Psoas muscle (tissue), 8 donors: ENCODE results near the gene NPDC1. TPM values are rescaled to one million over a fixed set of nuclear protein-coding genes. Genes with fewer than 3 reads are reported as not detected.
A peak's percentile ranks its signal among the peaks of the same experiment; 100 is the strongest.
"Not testable (repeated sequence)": the region's sequence is repeated elsewhere in the genome, so short reads cannot be mapped to it uniquely, and the experiment has no call there.

ENCODE experiments used
- ATAC-seq, 4 donors: fragments of 200-7000 bp; cut with Tn5 transposase; one replicate each; pipeline ENCODE4 v1.9.1; 2020; ENCODE audit warnings: moderate library complexity in 3 of 4, mild to moderate bottlenecking in 2 of 4
- DNase-seq, 2 donors: peaks; one replicate each; pipeline ENCODE4 v3.0.0-alpha.2; 2020
- H3K27ac ChIP-seq: fragments of 200-600 bp; one replicate; pipeline ENCODE4 v1.8.0; 2022
- H3K27me3 ChIP-seq, 3 donors: fragments of 200-600 bp in 1 of 3; one replicate each; pipeline versions ENCODE4 v1.6.1 to v1.8.0; 2013 to 2022; ENCODE audit warnings: low read length in 2 of 3, mild to moderate bottlenecking in 2 of 3, moderate library complexity in 1 of 3; ENCODE audit not compliant: insufficient read depth in 3 of 3
- H3K36me3 ChIP-seq, 2 donors: fragments of 200-600 bp in 1 of 2; one replicate each; pipeline versions ENCODE4 v1.6.1 to v1.8.0; 2013 to 2022; ENCODE audit warnings: low read depth in 1 of 2, mild to moderate bottlenecking in 1 of 2, moderate library complexity in 1 of 2; ENCODE audit not compliant: insufficient read depth in 1 of 2
- H3K4me1 ChIP-seq: fragments of 200-600 bp; one replicate; pipeline ENCODE4 v1.8.0; 2022
- H3K4me3 ChIP-seq: fragments of 200-600 bp; one replicate; pipeline ENCODE4 v1.8.0; 2022; ENCODE audit warnings: mild to moderate bottlenecking
- H3K9me3 ChIP-seq: fragments of 200-600 bp; one replicate; pipeline ENCODE4 v1.8.0; 2022
- WGBS, 3 donors: extraction: QIAGEN DNeasy Blood & Tissue Kit; methylation state at CpG; one replicate each; pipeline versions ENCODE4 v1.1.6 to v1.1.7; 2013; 5-methylcytosine and 5-hydroxymethylcytosine counted together
- intact Hi-C, 2 donors: fragments of 100-400 bp; cut with DNase I; formaldehyde crosslinking; loops; one replicate each; pipeline versions ENCODE4 v1.11.0 to v1.14.2; 2022
- polyA plus RNA-seq, 3 donors: library from polyadenylated mRNA; stranded (reverse); fragments of 200-250 nt; gene quantifications; one replicate each; pipeline ENCODE4 v1.2.3, GENCODE V29; 2013
- total RNA-seq, 4 donors: library from RNA; stranded (reverse); fragmentation: NEBNext Ultra II Directional in 2 of 4; extraction: Animal tissue kit (Norgen Biotek cat#: 25700) in 2 of 4; gene quantifications; one replicate each; pipeline versions ENCODE4 v1.2.1 to v1.2.4, GENCODE V29; 2021 to 2023
- TF ChIP-seq, protein P1 (sequence below): fragments of 200-600 bp; IDR thresholded peaks from one replicate; pipeline ENCODE4 v1.8.0; 2022; ENCODE audit warnings: antibody characterized with exemption
- donor health status: healthy with polysubstance abuse.
- donor health status: DM: no; HTN: no; CAD: no; lungs with moderate emphysema.
- donor health status: Bipolar disorder and iron deficiency.
- donor health status: healthy.
- donor health status: DM: yes; HTN: yes; CAD: no.
- donor health status: DM: no; HTN: no; CAD: no.
- donor health status: DM: no; HTN: no; CAD: no.
- donor health status: DM: yes; HTN: yes; CAD: no.

The NPDC1 gene
- total and polyA plus RNA-seq, 7 donors, result 14.8 to 32.1 (median 22.4) TPM

DNA sequence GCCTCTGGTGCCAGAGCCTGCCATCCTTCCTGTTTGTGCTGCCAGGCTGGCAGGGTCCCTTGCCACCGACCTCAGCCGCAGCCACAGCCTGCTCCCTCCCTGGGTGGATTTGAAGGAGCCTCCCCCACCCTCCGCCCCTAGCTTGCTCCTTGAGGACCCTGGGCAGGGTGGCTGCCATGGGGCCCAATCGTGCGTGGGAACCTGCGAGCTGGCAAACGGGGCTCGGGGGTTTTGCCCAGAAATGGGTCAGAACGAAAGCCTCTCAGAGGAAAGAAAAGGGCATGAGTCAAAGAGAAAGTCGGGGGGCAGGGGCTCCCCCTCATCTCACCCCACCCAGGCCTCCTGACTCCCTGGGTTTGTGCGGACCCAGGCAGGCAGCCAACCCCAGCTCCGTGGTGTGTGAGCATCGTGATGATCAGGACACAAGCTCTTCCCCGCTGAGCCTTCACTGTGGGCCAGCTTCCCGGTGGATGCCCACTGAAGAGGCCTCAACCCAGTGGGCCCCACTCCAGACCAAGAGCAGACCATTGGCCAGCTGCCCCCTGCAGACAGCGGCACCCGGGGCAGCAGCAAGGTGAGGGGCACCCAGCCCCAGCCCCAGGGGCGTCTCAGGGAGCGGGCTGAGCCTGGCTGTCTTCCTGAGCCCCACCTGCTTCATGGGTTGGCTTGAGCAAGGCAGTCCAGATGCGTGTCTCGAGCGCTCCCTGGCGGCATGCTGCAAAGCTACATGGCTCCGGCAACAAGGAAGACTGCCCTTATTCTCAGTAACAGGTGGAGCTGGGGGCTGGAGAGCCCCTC, 11.1 kb downstream of the NPDC1 start:
- no peak overlapping the region for H3K4me3 ChIP-seq
- H3K27ac ChIP-seq, result no peak overlapping the region
- no peaks in the 10 kb centered on the region for H3K9me3 ChIP-seq
- 7 to 13% (median 7%) methylated on average over 23 to 24 of the region's 24 CpGs for WGBS, 3 donors
- peaks cover 0 to 12% of the 10 kb centered on the region in 2 donors for H3K36me3 ChIP-seq
- intact Hi-C loops, result loop anchor here (1.0 to 2.0 kb wide), 3 partner anchors 86 to 248 kb away; no protein-coding TSS in a partner anchor
- TF ChIP-seq, protein P1, sequence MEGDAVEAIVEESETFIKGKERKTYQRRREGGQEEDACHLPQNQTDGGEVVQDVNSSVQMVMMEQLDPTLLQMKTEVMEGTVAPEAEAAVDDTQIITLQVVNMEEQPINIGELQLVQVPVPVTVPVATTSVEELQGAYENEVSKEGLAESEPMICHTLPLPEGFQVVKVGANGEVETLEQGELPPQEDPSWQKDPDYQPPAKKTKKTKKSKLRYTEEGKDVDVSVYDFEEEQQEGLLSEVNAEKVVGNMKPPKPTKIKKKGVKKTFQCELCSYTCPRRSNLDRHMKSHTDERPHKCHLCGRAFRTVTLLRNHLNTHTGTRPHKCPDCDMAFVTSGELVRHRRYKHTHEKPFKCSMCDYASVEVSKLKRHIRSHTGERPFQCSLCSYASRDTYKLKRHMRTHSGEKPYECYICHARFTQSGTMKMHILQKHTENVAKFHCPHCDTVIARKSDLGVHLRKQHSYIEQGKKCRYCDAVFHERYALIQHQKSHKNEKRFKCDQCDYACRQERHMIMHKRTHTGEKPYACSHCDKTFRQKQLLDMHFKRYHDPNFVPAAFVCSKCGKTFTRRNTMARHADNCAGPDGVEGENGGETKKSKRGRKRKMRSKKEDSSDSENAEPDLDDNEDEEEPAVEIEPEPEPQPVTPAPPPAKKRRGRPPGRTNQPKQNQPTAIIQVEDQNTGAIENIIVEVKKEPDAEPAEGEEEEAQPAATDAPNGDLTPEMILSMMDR, result peak; percentile 88
- H3K4me1 ChIP-seq, result peaks cover 6% of the 10 kb centered on the region
- peaks cover 0 to 6% (median 0%) of the 10 kb centered on the region in 3 donors for H3K27me3 ChIP-seq
- ATAC-seq (peak; percentile 74 to 94 (median 92)), DNase-seq (peak; percentile 78 to 92)

DNA sequence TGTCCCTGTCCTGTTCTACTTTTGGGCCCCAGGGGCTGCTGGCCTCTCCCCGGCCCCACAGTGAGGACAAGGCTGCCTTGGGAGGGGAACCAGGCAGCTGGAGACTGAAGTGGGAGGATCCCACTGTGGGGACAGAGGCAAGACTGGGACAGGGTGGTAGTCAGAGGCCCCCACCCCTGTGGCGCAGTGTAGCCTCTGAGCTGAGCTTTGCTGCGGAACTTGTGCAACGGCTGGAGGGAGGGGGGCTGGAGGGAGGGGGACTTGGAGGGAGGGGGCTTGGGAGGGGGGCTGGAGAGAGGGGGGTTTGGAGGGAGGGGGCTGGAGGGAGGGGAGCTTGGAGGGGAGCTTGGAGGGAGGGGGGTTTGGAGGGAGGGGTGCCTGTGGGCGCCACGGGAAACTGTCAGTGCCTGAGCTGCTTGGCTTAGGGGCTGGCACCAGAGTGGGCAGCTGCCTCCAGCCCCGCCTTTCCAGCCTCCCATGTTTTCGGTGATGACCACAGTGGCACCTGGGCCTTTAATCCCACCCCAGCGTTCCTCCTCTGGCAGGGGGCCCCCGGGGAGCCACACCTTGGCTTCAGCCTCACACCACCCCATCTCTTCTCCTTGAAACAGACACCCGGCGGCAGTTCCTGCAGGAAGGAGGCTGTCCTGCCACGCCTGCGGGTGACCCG, 11.8 kb downstream of the NPDC1 start:
- DNase-seq (no peak), ATAC-seq (no peak)
- Histone ChIP-seq H3K36me3 (peaks cover 0 to 5% of the 10 kb centered on the region in 2 donors), H3K9me3 (no peaks in the 10 kb centered on the region), H3K27ac (no peak overlapping the region), H3K4me3 (peak overlapping the region; percentile 28), H3K4me1 (peaks cover 9% of the 10 kb centered on the region), H3K27me3 (peaks cover 0 to 6% (median 0%) of the 10 kb centered on the region in 3 donors)
- TF ChIP-seq, protein P1, result no peak
- intact Hi-C loops, result loop anchor here (2.0 kb wide), 2 partner anchors 85 to 245 kb away; no protein-coding TSS in a partner anchor
- WGBS, 3 donors, result 31 to 34% (median 32%) methylated on average over 14 to 15 of the region's 15 CpGs

DNA sequence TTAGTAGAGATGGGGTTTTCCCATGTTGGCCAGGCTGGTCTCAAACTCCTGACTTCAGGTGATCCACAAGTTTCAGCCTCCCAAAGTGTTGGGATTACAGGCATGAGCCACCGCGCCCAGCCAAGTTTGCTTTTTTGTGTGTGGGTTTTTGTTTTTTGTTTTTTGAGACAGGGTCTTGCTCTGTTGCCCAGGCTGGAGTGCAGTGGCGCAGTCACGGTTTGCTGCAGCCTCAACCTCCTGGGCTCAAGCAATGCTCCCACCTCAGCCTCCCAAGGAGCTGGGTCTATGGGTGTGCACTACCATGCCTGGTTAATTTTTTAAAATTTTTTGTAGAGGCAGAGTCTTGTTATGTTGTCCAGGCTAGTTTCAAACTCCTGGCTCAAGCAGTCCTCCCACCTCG, 12.5 kb downstream of the NPDC1 start:
- ATAC-seq, intact Hi-C loops, H3K9me3 ChIP-seq, DNase-seq, H3K27ac ChIP-seq, H3K36me3 ChIP-seq, H3K27me3 ChIP-seq: not testable (repeated sequence)
- H3K4me3 ChIP-seq, result peak overlapping the region; percentile 28
- 92 to 98% (median 96%) methylated on average over 5 of the region's 5 CpGs for WGBS, 3 donors
- peaks cover 16% of the 10 kb centered on the region for H3K4me1 ChIP-seq

- DNase-seq (peak; percentile 65 to 73), ATAC-seq (no peak)
- H3K27ac ChIP-seq, result no peak overlapping the region
- H3K36me3 ChIP-seq, result no peaks in the 10 kb centered on the region
- H3K9me3 ChIP-seq, result no peaks in the 10 kb centered on the region
- H3K4me1 ChIP-seq, result peaks cover 16% of the 10 kb centered on the region
- intact Hi-C loops, result no loop called here
- peaks cover 0 to 6% (median 0%) of the 10 kb centered on the region in 3 donors for H3K27me3 ChIP-seq
- TF ChIP-seq, protein P1, result no peak
- 84 to 89% (median 85%) methylated on average over 9 to 10 of the region's 10 CpGs for WGBS, 3 donors
- peak overlapping the region; percentile 28 for H3K4me3 ChIP-seq
These were observed 13.1 kb downstream of the NPDC1 start for GRCh38 chr9:137032858-137033257.
